Measurements from ENCODE around the gene DVL2.

DNA sequence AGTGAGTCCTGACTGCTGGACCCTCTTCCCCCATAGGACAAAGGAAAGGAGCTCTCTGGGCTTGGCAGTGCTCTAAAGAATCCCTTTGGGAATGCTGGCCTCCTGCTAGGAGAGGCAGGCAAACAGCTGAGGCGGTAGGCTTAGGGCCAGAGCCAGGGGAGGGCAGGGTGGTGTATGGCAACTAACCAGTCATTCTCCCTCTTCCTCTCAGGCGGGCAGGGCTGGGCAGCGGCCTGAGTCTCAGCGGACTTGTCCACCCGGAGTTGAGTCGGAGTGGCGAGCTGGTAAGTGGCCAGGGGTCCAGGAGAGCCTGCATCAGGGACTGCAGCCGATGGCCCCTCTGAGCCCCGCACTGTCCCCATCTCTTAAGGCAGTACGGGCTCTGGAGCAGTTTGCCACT lies 10.2 kb downstream of the DVL2 start:
- no peak for TF ChIP-seq POLR2A (IDR thresholded peaks at IDR 0.05; ENCODE audit: low read depth)
- TF ChIP-seq, protein P1, sequence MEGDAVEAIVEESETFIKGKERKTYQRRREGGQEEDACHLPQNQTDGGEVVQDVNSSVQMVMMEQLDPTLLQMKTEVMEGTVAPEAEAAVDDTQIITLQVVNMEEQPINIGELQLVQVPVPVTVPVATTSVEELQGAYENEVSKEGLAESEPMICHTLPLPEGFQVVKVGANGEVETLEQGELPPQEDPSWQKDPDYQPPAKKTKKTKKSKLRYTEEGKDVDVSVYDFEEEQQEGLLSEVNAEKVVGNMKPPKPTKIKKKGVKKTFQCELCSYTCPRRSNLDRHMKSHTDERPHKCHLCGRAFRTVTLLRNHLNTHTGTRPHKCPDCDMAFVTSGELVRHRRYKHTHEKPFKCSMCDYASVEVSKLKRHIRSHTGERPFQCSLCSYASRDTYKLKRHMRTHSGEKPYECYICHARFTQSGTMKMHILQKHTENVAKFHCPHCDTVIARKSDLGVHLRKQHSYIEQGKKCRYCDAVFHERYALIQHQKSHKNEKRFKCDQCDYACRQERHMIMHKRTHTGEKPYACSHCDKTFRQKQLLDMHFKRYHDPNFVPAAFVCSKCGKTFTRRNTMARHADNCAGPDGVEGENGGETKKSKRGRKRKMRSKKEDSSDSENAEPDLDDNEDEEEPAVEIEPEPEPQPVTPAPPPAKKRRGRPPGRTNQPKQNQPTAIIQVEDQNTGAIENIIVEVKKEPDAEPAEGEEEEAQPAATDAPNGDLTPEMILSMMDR (IDR thresholded peaks at IDR 0.05) = no peak
- TF ChIP-seq POLR2AphosphoS5 (IDR thresholded peaks at IDR 0.05) = no peak
- TF ChIP-seq EP300 (IDR thresholded peaks at IDR 0.05) = no peak
